ENCODE results near the gene CSHL1.
"Not testable (repeated sequence)": the region's sequence is repeated elsewhere in the genome, so short reads cannot be mapped to it uniquely, and the experiment has no call there.

The CSHL1 gene

GRCh38 chr17:63939884-63940283 is 28.8 kb upstream of the CSHL1 start:
- no peak for FAIRE-seq

- FAIRE-seq: no peak
Observed at GRCh38 chr17:63939401-63939800, 28.3 kb upstream of the CSHL1 start.

DNA sequence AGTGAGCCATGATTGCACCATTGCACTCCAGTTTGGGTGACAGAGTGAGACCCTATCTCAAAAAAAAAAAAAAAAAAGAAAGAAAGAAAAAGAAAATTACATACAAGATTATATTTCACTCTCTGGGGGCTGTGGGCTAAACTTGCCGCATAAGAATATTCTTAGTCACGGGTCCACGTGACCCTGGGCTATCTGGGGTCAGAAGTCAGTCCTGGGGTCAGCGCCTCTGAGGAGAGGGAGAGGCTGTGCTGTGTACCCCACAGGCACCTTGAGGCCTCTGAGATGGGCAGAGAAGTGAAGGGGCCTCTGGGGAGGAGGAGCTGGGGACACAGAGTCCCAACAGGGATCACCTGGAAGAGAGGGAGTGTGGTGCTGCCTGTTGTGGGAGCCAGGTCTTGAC is 26.9 kb upstream of the CSHL1 start:
- FAIRE-seq: no peak

DNA sequence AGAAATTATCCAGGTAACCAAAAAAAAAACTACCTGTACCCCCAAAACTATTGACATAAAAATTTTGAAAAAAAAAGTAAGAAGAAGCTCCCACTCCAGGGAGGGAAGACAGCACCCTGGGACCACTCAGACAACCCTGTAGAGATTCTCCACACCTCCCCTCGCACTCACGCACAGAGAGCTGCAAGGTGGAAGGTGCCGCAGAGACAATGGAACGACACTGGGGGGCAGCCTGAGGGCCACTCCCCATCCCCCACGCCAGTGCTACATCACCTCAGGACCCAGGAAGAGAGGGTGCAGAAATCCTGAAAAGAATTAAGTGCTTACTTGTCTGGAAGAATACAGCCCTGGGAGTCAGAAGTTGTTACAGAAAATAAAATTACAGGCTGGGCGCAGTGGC is 26.3 kb upstream of the CSHL1 start:
- no peak for FAIRE-seq

GRCh38 chr17:63934183-63935112 is 23.4 kb upstream of the CSHL1 start:
- no peak for FAIRE-seq

GRCh38 chr17:63933598-63933997 is 22.5 kb upstream of the CSHL1 start:
- FAIRE-seq: no peak

GRCh38 chr17:63932721-63933120 is 21.7 kb upstream of the CSHL1 start:
- no peak for FAIRE-seq

GRCh38 chr17:63931981-63932561 is 21.0 kb upstream of the CSHL1 start, which contains the start of gene CD79B:
TSS of gene CD79B (minus strand) at chr17:63932331. CDS start at chr17:63932261, 70 bp downstream.
- FAIRE-seq: no peak

DNA sequence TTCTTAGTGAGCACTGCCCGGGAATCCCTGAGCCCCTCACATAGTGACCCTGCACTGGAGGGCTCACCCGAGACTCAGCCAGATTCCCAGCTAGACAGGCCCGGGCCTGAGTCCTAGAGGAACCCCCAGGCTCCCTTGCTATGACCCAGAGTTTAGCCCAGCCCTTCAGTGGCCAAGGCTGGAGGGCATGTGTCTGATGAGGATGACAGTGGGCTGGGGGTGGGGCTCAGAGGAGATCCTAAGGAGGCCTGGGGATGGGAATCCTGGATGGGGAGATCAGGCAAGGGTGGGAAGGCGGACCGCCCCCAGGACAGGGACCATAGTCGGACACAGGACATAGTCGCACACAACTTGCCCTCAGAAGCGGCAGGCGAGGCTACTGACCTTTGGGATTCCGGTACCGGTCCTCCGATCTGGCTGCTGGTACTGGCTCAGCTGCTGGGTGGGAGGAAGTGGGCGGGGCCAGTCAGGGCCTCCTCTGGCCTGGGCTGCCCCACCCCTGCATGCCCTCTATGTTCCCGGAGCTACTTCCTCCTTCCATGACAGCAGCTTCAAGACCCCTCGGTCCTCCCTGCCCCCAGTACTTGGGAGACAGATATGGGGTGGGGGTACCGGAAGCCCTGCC is 20.0 kb upstream of the CSHL1 start:
- no peak for FAIRE-seq

GRCh38 chr17:63929860-63930766 is 19.1 kb upstream of the CSHL1 start:
- FAIRE-seq: no peak

DNA sequence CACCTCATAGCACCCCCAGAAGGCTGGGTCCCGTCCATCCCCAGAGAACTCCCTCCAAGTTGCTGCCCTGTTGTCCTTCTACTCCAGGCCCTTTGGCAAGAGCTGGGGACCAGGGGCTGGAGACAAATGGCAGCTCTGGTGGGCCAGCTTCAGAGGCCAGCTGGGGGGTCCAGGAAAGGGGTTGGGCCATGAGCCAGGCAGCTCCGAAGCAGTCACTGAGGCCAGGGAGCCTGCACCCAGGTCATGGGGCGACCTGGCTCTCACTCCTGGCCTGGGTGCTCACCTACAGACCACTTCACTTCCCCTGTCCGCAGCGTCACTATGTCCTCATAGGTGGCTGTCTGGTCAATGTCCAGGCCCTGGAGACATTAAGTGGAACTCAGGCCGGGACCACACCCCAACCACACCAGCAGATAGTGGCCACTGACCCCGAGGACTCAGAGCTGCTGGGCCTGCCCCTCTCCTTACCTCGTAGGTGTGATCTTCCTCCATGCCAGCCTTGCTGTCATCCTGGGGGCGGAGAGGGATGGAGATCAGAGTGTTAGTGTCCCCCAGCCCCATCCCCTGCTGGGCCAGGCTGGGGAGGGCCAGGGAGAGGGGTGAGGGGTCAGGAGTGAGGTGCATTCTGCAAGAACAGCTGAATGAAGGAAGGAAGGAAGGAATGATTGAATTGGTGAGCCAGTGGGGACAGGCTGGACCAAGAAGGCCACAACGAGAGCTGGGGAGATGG is 18.1 kb upstream of the CSHL1 start:
- no peak for FAIRE-seq

DNA sequence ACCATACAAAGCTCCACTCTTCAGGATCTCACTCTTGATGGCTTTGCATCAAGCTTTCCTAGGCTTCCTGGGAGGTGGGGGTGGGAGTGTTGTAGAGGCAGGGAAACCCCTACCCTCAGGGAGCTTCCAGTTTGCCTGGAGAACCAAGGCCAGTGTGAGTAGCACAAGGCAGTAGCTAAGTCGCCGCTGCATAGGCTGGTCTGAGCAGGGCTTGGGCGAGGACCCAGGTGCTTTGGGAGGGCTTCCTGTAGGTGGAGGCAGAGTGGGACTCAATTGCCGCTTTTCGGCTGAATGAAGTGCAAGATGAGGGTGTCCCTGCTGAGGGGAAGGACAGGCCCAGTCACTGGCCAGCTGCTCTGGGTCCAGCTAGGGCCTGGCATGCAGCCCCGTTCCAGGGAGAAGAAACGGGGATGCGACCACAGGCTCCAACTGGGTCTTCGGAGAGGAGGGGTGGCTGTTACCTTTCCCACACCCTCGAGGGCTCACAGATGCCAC is 17.2 kb upstream of the CSHL1 start:
- FAIRE-seq: no peak

- no peak for FAIRE-seq
Observed at GRCh38 chr17:63927464-63928171, 16.6 kb upstream of the CSHL1 start.

- no peak for FAIRE-seq
Observed at GRCh38 chr17:63926164-63926563, 15.1 kb upstream of the CSHL1 start.

GRCh38 chr17:63925615-63926014 is 14.6 kb upstream of the CSHL1 start:
- no peak for FAIRE-seq

DNA sequence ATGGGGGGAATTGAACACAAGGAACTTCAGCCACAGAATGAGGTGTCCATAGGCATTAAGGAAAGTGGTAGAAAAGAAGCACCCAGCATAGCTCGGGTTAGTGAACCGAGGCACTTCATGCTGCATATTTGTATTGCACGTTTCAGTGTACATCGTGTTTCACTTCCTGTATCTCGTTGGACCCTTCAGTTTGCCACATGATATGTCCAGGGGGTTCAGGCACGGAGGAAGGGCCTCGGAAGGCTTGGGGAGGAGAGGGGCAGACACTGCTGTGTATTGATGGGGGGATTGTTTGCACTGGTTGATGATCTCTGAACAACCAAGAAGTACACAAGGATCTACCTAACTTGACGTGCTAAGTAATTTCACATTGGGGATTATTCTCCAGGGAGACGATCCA is 11.3 kb upstream of the CSHL1 start:
- FAIRE-seq: not testable (repeated sequence)

GRCh38 chr17:63920779-63921178 is 9.7 kb upstream of the CSHL1 start:
- FAIRE-seq: not testable (repeated sequence)

DNA sequence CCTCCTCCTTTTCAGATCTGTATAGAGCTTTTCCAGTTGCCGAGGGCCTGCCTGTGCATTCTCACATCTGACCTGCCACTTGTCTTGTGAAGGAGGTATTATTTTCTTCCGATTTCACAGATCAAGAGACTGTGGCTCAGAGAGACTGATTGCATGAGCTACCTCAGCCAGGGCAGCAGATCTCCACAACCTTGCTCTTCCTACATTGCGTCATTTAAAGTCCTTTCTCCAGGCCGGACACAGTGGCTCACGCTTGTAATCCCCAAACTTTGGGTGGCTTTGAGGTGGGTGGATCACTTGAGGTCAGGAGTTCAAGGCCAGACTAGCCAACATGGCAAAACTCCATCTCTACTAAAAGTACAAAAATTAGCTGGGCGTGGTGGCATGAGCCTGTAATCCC is 9.0 kb upstream of the CSHL1 start:
- not testable (repeated sequence) for FAIRE-seq

GRCh38 chr17:63919311-63919723 is 8.3 kb upstream of the CSHL1 start:
- no peak for FAIRE-seq

GRCh38 chr17:63918789-63919305 is 7.8 kb upstream of the CSHL1 start, which contains the start of gene GH1:
TSS of gene GH1 (minus strand) at chr17:63918839. CDS start at chr17:63918776, 63 bp downstream.
- FAIRE-seq: not testable (repeated sequence)

- no peak for FAIRE-seq
Observed at GRCh38 chr17:63918305-63918704, 7.2 kb upstream of the CSHL1 start.
